Measurements from ENCODE around the gene PLPPR1. TPM values are rescaled to one million over a fixed set of nuclear protein-coding genes. Genes with fewer than 3 reads are reported as not detected.

PLPPR1 gene
- total RNA-seq, 1 experiment from 2014 or later: not detected

DNA sequence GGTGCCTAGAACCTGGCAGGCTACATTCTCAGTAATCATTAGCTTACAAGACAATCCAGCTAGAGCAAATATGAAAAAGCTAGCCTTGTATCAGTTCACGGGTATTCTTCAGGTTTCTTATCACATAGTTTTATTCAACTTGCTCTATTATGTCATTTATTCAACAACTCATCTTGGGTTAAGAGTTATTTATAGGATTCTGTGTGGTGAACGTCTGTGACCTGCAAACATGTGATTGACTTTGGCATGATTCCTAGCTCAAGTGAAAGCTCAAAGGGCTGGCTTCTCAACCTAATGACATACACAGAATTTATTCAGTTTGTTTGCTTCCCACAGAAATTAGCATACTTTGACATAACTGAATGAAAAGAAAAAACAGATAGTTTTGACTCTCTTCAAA lies 173.1 kb downstream of the PLPPR1 start:
- no peak for DNase-seq (ENCODE audit: low read depth)

DNA sequence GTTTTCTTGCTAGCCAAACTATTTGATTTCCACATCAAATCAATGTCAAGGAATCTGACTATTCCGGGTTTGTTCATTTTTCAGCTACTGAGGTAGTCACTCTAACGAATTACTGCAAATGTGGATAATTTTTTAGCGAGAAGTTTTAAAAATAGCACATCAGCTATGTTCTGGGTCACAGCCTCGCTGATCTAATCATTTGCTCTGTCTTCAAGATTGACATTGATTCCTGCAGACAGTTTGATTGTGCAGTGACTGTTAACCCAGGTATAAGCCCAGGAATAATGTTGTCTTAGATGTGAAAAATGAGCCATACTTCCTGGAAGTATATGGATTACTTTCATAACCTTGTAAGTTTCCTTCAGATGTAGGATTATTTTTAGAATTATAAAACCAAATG lies 181.1 kb downstream of the PLPPR1 start:
- DNase-seq (ENCODE audit: low read depth): no peak

DNA sequence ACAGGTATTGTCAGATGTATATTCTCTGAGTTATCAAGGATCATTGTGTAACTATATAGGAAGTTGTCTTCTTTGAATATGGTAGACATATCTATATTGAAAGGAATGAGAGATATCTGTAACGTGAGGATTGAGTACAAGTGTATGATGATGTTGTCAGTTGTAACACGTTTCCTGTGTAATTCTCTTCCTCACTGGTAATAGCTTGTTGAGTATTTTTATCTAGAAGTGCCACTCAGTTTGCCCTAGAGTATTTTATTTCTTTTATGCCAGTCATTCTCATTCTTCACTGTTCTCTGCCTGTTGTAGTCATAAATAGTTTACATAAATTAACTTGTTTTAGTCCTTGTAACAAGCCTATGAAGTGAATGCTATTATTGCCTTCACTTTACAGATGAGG lies 184.1 kb downstream of the PLPPR1 start:
- no peak for DNase-seq (ENCODE audit: low read depth)

DNA sequence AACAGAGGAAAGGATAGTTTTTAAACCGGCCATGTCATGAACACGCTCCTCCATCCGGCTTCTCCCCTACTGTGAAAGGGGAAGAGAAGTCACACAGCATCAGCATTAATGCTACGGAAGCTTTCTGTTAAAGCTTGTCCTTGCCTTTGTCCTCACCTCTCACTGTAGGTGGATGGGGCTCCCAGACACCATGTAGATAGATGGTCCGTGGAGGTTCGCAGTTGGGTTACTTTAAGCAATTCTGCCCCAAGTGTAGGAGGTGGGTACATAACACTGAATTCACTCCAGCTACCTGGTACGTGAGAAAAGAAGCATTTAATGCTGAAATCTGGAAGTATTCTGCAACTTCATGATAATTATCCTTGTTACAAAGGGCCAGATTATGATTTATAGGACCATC lies 190.5 kb downstream of the PLPPR1 start:
- DNase-seq (ENCODE audit: low read depth): no peak

DNA sequence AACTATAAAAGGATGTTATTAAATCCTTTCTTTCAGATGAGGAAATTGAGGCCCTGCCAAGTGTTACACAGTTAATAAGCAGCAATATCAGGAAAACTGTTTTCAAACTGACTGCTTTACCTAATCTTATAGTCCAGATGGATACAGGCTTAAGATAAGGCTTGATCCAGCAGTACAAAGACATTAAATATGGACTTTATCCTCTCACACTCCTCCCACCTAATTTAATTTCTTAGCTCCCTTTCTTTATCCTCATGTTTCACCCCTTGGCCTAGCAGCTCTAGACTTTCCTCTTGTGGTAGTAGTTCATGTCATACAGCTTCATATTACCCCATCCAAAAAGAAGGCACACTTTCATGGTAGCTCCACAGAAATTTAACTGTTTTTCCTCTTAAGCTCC lies 191.8 kb downstream of the PLPPR1 start:
- no peak for DNase-seq (ENCODE audit: low read depth)

DNA sequence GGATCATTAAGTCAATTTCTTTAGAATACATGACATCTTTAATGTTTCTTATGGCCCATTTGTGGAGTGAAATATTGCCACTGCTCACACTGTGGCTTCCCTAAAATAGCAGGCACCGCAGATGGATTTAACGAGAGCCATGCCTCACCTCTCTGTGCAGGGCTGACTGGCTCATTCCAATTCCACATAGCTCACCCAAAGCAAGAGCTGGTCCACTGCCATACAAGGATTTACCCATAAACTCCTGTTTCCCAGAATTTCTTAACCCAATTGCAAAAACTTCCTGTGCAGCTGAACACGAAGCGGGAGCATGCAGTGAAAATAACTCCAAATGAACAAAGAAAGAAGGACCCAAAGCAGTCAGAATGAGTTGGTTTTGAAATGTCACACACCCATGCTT lies 196.7 kb downstream of the PLPPR1 start:
- no peak for DNase-seq (ENCODE audit: low read depth)

DNA sequence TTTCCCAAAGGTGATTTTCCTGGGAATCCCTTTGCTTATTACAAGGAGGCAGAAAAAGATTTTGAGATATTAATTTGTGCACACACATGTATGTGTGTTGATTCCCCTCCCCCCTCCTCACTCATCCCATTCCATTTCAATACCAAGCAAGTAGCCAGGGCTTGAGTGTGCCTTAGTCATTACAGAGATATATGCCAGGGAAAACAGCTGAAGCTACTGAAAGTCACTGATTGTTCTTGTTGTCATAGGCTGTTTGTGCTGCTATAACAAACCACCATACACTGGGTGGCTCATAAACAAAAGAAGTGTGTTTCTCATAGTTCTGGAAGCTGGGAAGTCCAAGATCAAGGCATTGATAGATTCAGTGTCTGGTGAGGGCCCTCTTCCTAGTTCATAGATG lies 197.6 kb downstream of the PLPPR1 start:
- no peak for DNase-seq (ENCODE audit: low read depth)

DNA sequence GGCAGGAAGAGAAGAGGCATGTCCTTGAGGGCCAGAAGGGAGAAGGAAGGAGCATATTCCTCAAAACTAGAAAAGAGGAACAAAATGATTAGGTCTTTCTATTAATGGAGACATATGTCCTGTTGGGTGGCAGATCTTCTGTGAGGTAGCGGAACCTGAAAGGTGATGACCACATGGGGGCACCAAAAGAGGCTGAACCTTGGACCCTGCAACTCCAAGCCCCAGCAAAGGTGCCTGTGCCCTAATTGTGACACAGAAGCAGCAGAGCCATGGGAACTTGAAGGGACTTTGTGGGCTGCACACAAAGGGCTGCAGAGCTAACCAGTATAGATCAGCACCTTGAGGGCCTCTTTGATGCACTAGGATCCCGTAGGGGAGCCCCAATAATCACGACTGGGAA lies 198.3 kb downstream of the PLPPR1 start:
- no peak for DNase-seq (ENCODE audit: low read depth)

DNA sequence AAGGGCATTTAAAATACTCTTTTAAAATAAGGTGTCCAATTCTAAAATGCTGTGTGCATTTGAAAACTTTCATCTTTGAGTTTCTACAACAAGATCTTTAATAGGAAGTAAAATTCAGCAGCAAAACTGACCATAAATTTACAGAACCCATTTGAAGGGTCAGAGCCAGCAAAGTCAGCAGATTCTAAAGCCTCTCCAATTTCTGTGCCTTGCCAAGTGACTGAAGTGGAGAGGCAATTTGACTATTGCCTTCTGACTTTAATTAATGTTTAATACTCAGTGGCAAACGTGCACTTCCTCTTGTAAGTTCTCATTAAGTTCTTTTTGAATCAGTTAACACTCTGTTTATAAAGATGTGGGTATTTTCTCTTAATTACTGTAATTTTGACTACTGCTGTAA lies 201.1 kb downstream of the PLPPR1 start:
- DNase-seq (ENCODE audit: low read depth): no peak

DNA sequence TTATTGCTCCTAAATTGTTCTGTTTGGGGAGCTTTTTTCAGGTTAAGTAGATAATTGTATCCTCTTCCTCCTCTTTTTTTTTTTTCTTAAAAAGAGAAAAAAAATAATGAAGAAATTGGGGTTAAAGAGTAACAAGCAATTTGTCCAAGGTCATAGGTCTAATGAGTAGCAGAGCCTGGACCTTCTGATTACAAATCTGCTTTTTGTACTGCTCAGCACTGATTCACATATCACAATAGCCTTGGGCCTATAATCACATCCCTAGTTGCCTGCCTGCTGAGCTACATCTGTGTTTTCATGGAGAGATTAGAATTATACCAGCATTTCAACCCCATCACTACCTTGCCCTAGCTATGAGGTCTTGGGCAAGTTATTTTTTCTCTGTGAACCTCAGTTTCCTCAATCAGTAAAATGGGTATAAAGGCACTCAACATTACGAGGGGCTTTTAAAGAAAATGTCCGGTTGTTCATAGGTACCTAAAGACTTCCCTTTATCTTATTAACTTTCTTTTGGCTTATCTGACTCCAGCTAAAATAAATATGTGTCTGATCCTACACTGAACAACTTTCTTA lies 204.0 kb downstream of the PLPPR1 start:
- DNase-seq (ENCODE audit: low read depth): no peak

DNA sequence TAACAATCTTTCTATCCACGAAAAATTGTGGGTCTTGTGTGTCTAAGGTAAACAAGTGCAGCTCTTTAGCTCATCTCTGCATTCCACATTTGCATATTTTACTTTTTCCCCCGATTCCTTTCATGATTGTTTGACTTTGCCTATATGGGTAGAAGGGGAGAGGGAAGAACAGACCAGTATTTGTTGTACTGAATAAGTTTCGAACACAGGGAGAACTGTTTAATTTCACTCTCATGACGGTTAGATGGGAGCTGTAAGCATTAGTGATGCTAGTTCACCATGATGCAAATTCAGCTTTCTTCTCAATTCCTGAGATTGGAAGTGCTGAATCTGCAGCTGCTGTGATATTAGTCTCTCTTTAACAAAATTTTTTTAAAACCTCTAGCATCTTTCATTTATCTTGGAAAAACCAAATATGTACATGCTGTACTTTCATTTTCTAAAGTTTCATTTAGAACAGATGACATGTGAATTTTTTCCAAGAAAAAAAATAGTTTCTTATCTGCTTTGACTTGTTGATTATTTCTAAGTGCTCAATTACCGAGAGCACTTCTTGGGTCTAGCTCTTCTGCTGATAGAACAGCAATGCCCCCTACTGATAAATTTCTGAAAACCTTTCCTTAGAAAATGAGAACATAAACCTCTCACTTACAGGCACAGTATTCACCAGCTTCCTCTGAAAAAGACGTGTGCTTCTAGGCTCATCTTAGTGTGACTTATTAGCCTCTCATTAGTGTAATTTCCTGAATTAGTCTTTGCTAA lies 206.8 kb downstream of the PLPPR1 start:
- DNase-seq (ENCODE audit: low read depth): no peak

DNA sequence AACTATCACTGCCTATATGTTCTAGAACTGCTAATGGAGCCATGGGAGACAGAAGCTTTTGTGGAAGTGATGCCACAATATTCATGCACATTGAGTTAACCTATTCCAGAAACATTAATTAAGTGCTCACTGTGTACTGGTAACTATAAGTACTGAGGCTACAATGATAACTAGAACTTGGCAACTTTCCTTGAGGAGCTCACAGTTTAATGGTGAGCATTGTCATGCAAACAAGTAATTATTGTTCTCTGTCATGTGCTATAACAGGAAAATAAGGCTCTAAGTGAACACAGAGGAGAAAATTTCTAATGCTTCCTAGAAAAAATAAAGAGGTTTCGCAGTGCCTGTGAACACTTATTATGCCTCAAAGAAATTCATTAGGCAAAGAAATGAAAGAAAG lies 214.1 kb downstream of the PLPPR1 start:
- no peak for DNase-seq (ENCODE audit: low read depth)

DNA sequence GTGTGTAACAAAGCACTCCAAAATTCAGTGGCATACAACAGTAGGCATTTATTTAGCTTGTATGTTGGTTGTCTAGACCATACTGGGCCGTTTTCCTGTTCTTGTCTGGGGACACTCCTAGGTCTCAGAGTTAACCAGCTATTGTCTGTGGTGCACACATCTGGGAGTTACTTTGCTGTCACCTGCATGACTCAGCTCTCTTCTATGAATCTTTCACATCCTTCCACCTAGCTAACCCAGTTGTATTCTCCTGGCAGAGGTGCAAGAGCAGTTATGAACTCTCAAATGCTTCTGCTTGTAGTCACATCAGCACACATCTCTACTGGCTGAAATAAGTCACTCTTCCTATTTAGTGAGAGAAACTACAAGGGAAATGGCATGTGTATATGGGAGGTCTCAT lies 218.2 kb downstream of the PLPPR1 start:
- no peak for DNase-seq (ENCODE audit: low read depth)

DNA sequence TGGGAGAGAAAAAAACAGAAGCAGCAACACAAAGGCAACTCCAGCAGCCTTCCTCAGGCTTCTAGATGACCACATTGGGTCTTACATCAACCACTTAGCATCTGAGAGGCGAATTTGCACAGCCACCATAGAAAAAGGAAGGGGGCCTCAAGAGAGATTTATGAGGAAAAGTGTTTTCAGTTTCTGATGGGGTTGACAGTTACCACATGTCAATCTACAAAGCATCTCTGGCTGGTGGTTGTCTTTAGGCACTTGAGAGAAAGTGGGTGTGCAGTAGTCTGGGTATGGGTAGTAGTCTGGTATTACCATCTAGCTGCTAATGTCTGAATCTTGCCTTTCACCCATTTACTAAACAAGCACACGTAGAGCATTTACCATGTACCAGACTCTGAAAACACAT lies 218.8 kb downstream of the PLPPR1 start:
- no peak for DNase-seq (ENCODE audit: low read depth)

DNA sequence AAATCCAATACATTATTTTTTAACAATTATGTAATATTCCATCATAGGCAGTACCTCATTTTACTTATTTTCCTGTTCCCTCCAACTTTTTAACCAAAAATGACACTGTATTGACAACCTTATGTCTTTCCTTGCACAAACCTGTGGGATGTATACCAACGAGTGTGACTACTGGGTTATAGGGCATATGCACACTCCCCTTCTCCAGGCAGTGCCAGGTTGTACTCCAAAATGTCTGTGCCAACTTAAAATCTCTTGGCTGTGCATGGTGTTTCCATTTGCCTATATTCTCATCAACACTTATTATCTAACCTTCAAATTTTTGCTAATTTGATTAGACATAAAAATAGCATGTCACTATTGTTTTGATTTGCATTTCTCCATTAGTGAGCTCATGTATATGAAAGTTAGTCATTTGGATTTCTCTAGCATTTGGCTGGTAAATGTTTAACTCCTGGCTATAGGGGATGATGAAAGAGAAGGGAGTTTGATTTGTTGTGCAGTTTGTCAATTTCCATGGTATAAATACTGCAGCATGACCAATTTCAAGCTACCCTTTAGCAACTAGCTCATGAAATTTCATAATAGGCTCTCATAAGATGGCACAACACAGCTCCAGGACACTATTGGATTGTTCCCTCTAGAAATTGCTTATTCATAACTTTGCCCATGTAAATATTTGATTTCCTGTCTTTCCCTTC lies 226.4 kb downstream of the PLPPR1 start:
- no peak for DNase-seq (ENCODE audit: low read depth)

DNA sequence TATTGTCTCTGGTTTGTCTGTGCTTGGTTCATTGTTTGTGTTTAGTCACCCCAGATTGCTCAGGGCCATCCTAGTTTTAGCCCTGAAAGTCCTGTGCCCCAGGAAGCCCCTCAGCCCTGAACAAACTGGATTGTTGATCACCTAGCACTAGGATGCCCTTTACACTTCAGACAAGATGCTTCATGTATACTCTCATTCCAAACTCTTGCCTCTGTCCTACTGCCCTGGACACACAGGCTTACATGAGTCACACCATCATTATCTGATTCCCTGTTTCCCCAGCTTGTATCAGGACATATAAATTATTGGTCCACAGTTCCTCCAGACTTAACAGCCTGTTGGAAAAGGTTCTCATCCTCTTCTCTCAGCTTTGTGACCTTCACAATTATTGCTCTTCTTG lies 236.2 kb downstream of the PLPPR1 start:
- DNase-seq (ENCODE audit: low read depth): no peak

DNA sequence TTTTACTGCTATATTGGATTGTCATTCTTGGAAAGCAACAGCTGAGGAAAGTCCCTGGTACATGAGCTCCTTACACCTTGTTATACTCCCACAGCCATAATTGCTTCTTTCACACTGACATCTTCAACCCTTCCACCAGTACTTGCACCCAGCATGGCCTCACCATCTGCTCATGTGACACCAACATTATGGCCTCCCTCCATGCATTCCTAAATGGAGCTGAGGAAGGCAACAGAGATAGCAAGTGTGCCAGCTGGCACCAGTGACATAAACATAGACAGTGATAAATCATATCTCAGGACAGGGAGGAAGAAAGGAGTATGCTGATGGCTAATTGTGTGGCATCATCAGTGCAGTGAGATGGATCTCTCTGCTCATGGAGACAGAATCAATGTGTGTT lies 236.7 kb downstream of the PLPPR1 start:
- no peak for DNase-seq (ENCODE audit: low read depth)

DNA sequence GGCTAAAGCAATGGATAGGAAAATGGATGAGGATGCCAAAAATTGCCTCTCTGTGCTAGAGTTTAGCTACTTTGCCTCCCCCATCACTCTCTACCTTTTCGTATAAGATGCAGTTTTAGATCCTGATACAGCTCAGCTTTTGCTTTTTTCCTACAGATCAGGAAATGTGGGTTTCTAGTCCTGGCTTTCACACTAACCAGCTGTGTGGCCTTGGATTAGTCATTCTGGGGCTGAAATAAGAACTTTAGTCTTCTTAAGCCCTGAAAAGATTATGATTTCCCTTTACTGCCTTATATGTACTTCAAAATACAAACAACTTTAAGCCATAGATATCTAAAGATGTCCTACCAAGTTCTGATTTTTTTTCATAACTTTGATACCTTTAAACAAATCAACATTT lies 239.9 kb downstream of the PLPPR1 start:
- no peak for DNase-seq (ENCODE audit: low read depth)

DNA sequence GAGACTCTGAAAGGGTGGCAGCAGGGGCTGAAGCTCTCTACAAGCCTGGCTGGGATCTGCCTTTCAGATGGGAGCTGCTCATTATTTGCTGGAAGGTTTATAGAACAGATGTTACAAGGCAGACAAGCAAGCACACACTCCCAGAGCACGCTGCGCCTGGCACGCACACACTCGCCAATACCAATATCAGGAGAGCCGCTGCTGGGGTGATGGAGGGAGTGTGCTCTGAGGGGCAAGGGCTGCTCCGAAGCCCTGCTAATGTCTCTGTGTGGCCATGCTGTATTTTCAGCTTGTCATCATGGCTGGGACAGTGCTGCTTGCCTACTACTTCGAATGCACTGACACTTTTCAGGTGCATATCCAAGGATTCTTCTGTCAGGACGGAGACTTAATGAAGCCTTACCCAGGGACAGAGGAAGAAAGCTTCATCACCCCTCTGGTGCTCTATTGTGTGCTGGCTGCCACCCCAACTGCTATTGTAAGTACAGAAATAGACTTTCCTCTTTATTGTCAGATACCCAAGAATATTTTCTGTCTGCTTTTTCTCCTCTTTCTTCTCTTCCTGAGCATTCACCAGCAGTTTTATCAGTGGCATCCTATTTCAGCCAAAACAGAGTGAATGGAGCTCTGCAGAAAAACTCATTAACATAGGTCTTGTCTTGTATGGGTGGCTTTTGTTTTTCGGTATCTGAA lies 241.2 kb downstream of the PLPPR1 start:
- DNase-seq (ENCODE audit: low read depth): no peak

DNA sequence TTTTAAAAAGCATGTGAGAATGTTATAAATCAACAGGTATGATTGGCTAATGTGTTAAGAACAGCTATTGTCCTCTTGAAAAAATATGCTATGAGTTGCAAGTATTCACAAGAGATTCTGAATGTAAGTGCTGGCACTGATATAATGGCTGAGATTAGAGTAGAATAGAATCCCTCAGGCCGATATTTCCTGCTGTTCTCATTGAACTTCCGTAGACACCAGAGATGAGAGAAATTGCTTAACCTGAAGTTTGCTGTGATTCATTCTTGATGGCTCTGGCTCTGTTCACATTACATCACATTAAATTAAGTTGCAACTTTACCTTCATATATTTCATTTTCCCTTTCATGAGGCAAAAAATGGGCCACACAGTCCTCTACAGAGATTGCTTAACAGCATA lies 241.8 kb downstream of the PLPPR1 start:
- DNase-seq (ENCODE audit: low read depth): no peak

DNA sequence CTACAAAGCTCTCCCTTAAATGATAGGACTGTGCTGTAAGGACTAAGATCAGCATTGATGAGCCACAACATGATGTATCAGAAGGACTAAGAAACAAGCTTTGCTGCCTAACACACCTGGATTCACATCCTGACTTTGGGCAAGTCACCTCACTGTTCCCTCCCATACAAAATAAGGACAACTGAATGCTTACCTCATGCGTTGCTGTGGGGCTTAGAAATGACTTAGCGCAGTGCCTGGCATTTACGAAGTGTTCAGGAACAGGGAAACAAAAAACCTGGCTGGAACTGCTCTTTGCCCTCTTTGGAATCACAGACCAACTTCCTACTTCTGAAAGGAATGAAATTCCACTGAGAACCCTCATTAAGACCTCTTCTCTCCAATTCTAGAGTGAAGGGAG lies 242.6 kb downstream of the PLPPR1 start:
- DNase-seq (ENCODE audit: low read depth): no peak

DNA sequence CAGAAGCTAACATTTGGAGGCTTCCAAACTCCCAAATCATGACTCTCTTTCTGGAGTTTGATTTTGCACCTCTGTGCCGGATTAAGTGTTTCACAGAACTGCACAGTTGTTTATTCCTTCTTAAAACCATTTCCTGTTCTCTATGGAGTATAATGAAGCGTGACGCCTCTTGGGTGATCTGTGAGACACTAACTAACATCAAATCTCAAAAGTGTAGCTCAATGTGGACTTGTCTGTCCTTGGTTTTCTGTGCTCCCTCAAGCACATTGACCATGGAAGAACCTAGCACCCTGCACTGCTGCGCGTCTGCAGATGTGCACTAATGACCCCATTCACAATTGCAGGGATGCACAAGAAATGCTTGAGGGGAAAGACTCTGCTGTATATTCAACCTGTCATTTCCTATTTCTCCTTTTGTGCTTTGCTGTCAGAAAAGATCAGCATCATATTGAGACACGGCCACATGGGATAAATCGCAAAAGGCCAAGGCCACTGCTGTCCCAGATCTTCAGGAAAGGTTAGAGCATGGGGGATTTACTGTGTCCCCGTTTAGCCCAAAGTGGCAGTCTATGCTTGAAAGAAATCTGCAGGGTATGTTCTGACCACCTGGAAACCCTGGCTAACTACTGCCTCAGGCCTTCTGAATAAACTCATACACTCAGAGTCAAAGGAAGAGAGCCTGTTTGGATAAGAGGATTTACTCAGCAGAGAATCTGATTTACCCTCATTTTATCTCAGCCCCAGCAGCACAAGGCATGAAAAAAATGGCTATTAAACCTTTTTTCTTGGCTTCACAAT lies 246.6 kb downstream of the PLPPR1 start:
- no peak for DNase-seq (ENCODE audit: low read depth)

All from LHCN-M2 (cell line).